SK-N-MC (cell line): ENCODE results near the gene TXNDC17.

Experiments
- EZH2 ChIP-seq: fragments of 200-600 bp; sonication (generic); IDR thresholded peaks from one replicate; pipeline ENCODE4 v1.6.1; 2017; ENCODE audit warnings: antibody characterized with exemption
- POLR2AphosphoS5 ChIP-seq: IDR thresholded peaks from 2 replicates; pipeline ENCODE4 v1.6.1; 2012; ENCODE audit warnings: mild to moderate bottlenecking, low read depth, low read length, borderline replicate concordance

GRCh38 chr17:6608321-6608720 lies 32.5 kb upstream of the TXNDC17 start:
- TF ChIP-seq POLR2AphosphoS5 (no peak), EZH2 (no peak)
